ENCODE measurements around the gene CPNE1. TPM values are rescaled to one million over a fixed set of nuclear protein-coding genes. Genes with fewer than 3 reads are reported as not detected.

The CPNE1 gene
- total and polyA plus RNA-seq, 2 of the 8 experiments (the other 6 are each of a cell fraction or from before 2014, with no cell fraction given), result 294 to 346 TPM

- ChIA-PET POLR2A (ENCODE audit: partially characterized antibody) (interaction anchor here (1.0 to 1.5 kb wide), 3 partner anchors 10 to 43 kb away, joined by 3 read pairs; no protein-coding TSS in a partner anchor), CTCF (ENCODE audit: partially characterized antibody) (interaction anchor here (0.8 to 1.2 kb wide), 3 partner anchors 19 to 48 kb away, joined by 3 to 4 read pairs (median 3); no protein-coding TSS in a partner anchor)
- Histone ChIP-seq H4K20me1 (replicated peaks in 1 of 2; ENCODE audit: control insufficient read depth in 1 of 2, insufficient read depth in 2 of 2, low read length in 2 of 2) (no peaks in the 10 kb centered on the region), H3K27ac (ENCODE audit: low read depth, low read length) (no peak overlapping the region), H3K4me2 (ENCODE audit: insufficient read depth in 1 of 2, low read depth in 2 of 2, low read length in 2 of 2) (no peak overlapping the region), H3K9ac (replicated peaks in 1 of 4; ENCODE audit: extremely low read depth in 1 of 4, low read depth in 3 of 4, low read length in 3 of 4) (no peak overlapping the region), H2AK5ac (ENCODE audit: low read depth, low read length) (no peak overlapping the region), H3K4ac (replicated peaks; ENCODE audit: insufficient read length, low read depth, low read length) (no peak overlapping the region), H3K4me3 (ENCODE audit: extremely low read depth in 1 of 4, insufficient read depth in 2 of 4, low read depth in 3 of 4, low read length in 4 of 4) (no peak overlapping the region), H2BK5ac (ENCODE audit: low read depth, low read length) (no peak overlapping the region), H2BK12ac (ENCODE audit: low read depth, low read length) (no peak overlapping the region), H2BK15ac (ENCODE audit: low read length) (no peak overlapping the region), H2AFZ (ENCODE audit: low read length) (no peak overlapping the region), H3K9me3 (ENCODE audit: insufficient read depth in 2 of 2, low read depth in 1 of 2, low read length in 1 of 2) (no peaks in the 10 kb centered on the region), H3K23ac (ENCODE audit: insufficient read length) (no peak overlapping the region), H3K23me2 (ENCODE audit: low read depth, low read length) (peaks cover 3% of the 10 kb centered on the region; the same call in 1 of the 2 replicates), H2BK120ac (replicated peaks; ENCODE audit: low read depth, low read length) (no peak overlapping the region), H2BK20ac (ENCODE audit: low read length) (no peak overlapping the region), H4K8ac (ENCODE audit: extremely low read depth, insufficient read depth, low read length) (no peak overlapping the region), H3K56ac (replicated peaks; ENCODE audit: insufficient read length, low read depth, low read length) (no peak overlapping the region), H3K36me3 (ENCODE audit: control insufficient read depth in 2 of 4, insufficient read depth in 4 of 4, low read length in 3 of 4) (no peaks in the 10 kb centered on the region), H3K4me1 (replicated peaks in 1 of 4; ENCODE audit: control insufficient read depth in 3 of 4, insufficient read depth in 4 of 4, low read length in 3 of 4) (no peaks in the 10 kb centered on the region), H3K79me1 (ENCODE audit: low read depth, low read length) (no peaks in the 10 kb centered on the region), H3K27me3 (replicated peaks in 1 of 4; ENCODE audit: control insufficient read depth in 3 of 4, extremely low read depth in 1 of 4, insufficient read depth in 3 of 4, low read length in 3 of 4) (no peaks in the 10 kb centered on the region), H3K14ac (ENCODE audit: insufficient read length) (no peak overlapping the region), H3K18ac (ENCODE audit: extremely low read depth, low read length) (no peak overlapping the region), H3K79me2 (ENCODE audit: control insufficient read depth in 1 of 2, insufficient read depth in 2 of 2, low read length in 2 of 2) (no peaks in the 10 kb centered on the region), H4K91ac (replicated peaks; ENCODE audit: insufficient read length, low read length) (no peak overlapping the region), H4K5ac (ENCODE audit: insufficient read length, low read depth, low read length) (no peak overlapping the region)
- no peak for DNase-seq (ENCODE audit: low read depth in 1 of 2, low spot score in 2 of 2)
- TF ChIP-seq BCL11A (IDR thresholded peaks at IDR 0.05; ENCODE audit: low read depth in 2 of 2, low read length in 2 of 2) (no peak), SIN3A (conservative IDR thresholded peaks at IDR 0.05 in 1 of 2, IDR thresholded peaks at IDR 0.05 in 1 of 2; ENCODE audit: low read depth in 1 of 2, low read length in 2 of 2) (no peak), HDAC2 (IDR thresholded peaks at IDR 0.05; ENCODE audit: borderline replicate concordance in 1 of 2, low read depth in 2 of 2, low read length in 2 of 2) (no peak), RXRA (IDR thresholded peaks at IDR 0.05; ENCODE audit: insufficient read depth, low read depth, low read length) (no peak), YY1 (IDR thresholded peaks at IDR 0.05; ENCODE audit: low read depth, low read length) (no peak)
- no peak for FAIRE-seq
- 87% methylated on average over 18 of the region's 18 CpGs; no CpG with 5 or more reads in 1 of the 2 experiments for WGBS, 2 experiments (ENCODE audit: extremely low coverage in 1 of 2, insufficient coverage in 1 of 2, insufficient read length in 1 of 2, insufficient replicate concordance in 2 of 2, low coverage in 1 of 2, low lambda C conversion rate in 2 of 2, missing lambda C conversion rate in 1 of 2)
Observed at GRCh38 chr20:35583636-35584560, 80.8 kb downstream of the CPNE1 start.
